WTC11 (cell line): ENCODE measurements around the gene SETX. TPM values are rescaled to one million over a fixed set of nuclear protein-coding genes. Genes with fewer than 3 reads are reported as not detected.

Source experiments
- ATAC-seq: fragments of 200-7000 bp; cut with Tn5 transposase; 2 replicates; pipeline ENCODE4 v1.10.0; 2021; ENCODE audit warnings: mild to moderate bottlenecking, moderate library complexity
- CTCF ChIA-PET: fragments of 300-600 bp; sonication (Branson Sonifier 250); formaldehyde crosslinking; loops from one replicate; lab custom pipeline; 2021; ENCODE audit warnings: antibody characterized with exemption; lab: Charles Lee
- POLR2A ChIA-PET: fragments of 350-600 bp; sonication (Branson Sonifier 250); formaldehyde crosslinking; loops from one replicate; lab custom pipeline; 2021; ENCODE audit warnings: antibody characterized with exemption; lab: Charles Lee
- DNase-seq: peaks from one replicate; pipeline ENCODE4 v3.0.0; 2021; ENCODE audit warnings: low spot score
- H3K27ac Mint-ChIP-seq: 2 replicates; pipeline ENCODE4 v1.8.0; 2021; ENCODE audit warnings: mixed read lengths
- H3K27me3 Mint-ChIP-seq: 2 replicates; pipeline ENCODE4 v1.8.0; 2021; ENCODE audit warnings: low read depth, mild to moderate bottlenecking, moderate library complexity, mixed read lengths
- H3K36me3 Mint-ChIP-seq: 2 replicates; pipeline ENCODE4 v1.8.0; 2021; ENCODE audit warnings: mixed read lengths
- H3K4me1 Mint-ChIP-seq: 2 replicates; pipeline ENCODE4 v1.8.0; 2022; ENCODE audit warnings: mixed read lengths
- H3K4me3 Mint-ChIP-seq: 2 replicates; pipeline ENCODE4 v1.8.0; 2021; ENCODE audit warnings: mild to moderate bottlenecking, moderate library complexity, mixed read lengths
- H3K9me3 Mint-ChIP-seq: 2 replicates; pipeline ENCODE4 v1.8.0; 2021; ENCODE audit warnings: mixed read lengths
- AFF4 ChIP-seq: sonication (generic); formaldehyde crosslinking; IDR thresholded peaks from 2 replicates; pipeline ENCODE4 v1.8.1; 2023; ENCODE audit warnings: mild to moderate bottlenecking, missing genetic modification reagents, borderline replicate concordance
- AR ChIP-seq: fragments of 250-450 bp; sonication (Bioruptor Pico); IDR thresholded peaks from 2 replicates; pipeline ENCODE4 v1.9.0; 2021; ENCODE audit warnings: mild to moderate bottlenecking
- ATF2 ChIP-seq: sonication (generic); formaldehyde crosslinking; IDR thresholded peaks from 2 replicates; pipeline ENCODE4 v1.8.1; 2022; ENCODE audit warnings: low read depth, missing genetic modification reagents, borderline replicate concordance
- CDX4 ChIP-seq: fragments of 250-450 bp; sonication (Bioruptor Pico); IDR thresholded peaks from 2 replicates; pipeline ENCODE4 v1.9.0; 2021; ENCODE audit warnings: moderate library complexity, mild to moderate bottlenecking, inconsistent platforms, borderline replicate concordance
- E2F1 ChIP-seq: sonication (generic); formaldehyde crosslinking; IDR thresholded peaks from 2 replicates; pipeline ENCODE4 v1.8.0; 2022; ENCODE audit warnings: mild to moderate bottlenecking, missing genetic modification reagents
- FOXK1 ChIP-seq: sonication (generic); formaldehyde crosslinking; IDR thresholded peaks from 2 replicates; pipeline ENCODE4 v1.8.0; 2022; ENCODE audit warnings: mild to moderate bottlenecking, moderate library complexity, missing genetic modification reagents
- GTF2I ChIP-seq: fragments of 250-450 bp; sonication (Bioruptor Pico); conservative IDR thresholded peaks from 2 replicates; pipeline ENCODE4 v1.4.0; 2021; ENCODE audit warnings: mild to moderate bottlenecking
- KAT7 ChIP-seq: sonication (generic); formaldehyde crosslinking; IDR thresholded peaks from 2 replicates; pipeline ENCODE4 v1.8.1; 2023; ENCODE audit warnings: missing genetic modification reagents, mild to moderate bottlenecking, borderline replicate concordance
- MLX ChIP-seq: sonication (generic); formaldehyde crosslinking; IDR thresholded peaks from 2 replicates; pipeline ENCODE4 v1.8.1; 2023; ENCODE audit warnings: mild to moderate bottlenecking, missing genetic modification reagents, moderate library complexity
- MYBL2 ChIP-seq: sonication (generic); formaldehyde crosslinking; IDR thresholded peaks from 2 replicates; pipeline ENCODE4 v1.8.1; 2023; ENCODE audit warnings: mild to moderate bottlenecking, moderate library complexity, missing genetic modification reagents
- NFYB ChIP-seq: sonication (generic); formaldehyde crosslinking; conservative IDR thresholded peaks from 2 replicates; pipeline ENCODE4 v1.8.0; 2022; ENCODE audit warnings: low read depth, missing genetic modification reagents
- NR1H2 ChIP-seq: sonication (generic); formaldehyde crosslinking; IDR thresholded peaks from 2 replicates; pipeline ENCODE4 v1.9.0; 2021; ENCODE audit warnings: mild to moderate bottlenecking, moderate library complexity, missing genetic modification reagents
- NR2C2 ChIP-seq: sonication (generic); formaldehyde crosslinking; IDR thresholded peaks from 2 replicates; pipeline ENCODE4 v1.8.0; 2022; ENCODE audit warnings: mild to moderate bottlenecking, missing genetic modification reagents
- SP1 ChIP-seq: sonication (generic); formaldehyde crosslinking; conservative IDR thresholded peaks from 2 replicates; pipeline ENCODE4 v1.8.1; 2022; ENCODE audit warnings: missing genetic modification reagents
- TEAD4 ChIP-seq: sonication (generic); formaldehyde crosslinking; IDR thresholded peaks from 2 replicates; pipeline ENCODE4 v1.8.0; 2022; ENCODE audit warnings: mild to moderate bottlenecking, missing genetic modification reagents
- USF1 ChIP-seq: sonication (generic); formaldehyde crosslinking; IDR thresholded peaks from 2 replicates; pipeline ENCODE4 v1.8.0; 2022; ENCODE audit warnings: mild to moderate bottlenecking, missing genetic modification reagents
- ZBTB21 ChIP-seq: sonication (generic); formaldehyde crosslinking; IDR thresholded peaks from 2 replicates; pipeline ENCODE4 v1.8.1; 2023; ENCODE audit warnings: mild to moderate bottlenecking, missing genetic modification reagents, borderline replicate concordance
- ZMAT4 ChIP-seq: fragments of 250-450 bp; sonication (Bioruptor Pico); IDR thresholded peaks from 2 replicates; pipeline ENCODE4 v1.9.0; 2021; ENCODE audit warnings: mild to moderate bottlenecking
- ZNF219 ChIP-seq: sonication (generic); formaldehyde crosslinking; IDR thresholded peaks from 2 replicates; pipeline ENCODE4 v1.8.0; 2023; ENCODE audit warnings: missing genetic modification reagents, mild to moderate bottlenecking, borderline replicate concordance
- ZNF281 ChIP-seq: sonication (generic); formaldehyde crosslinking; IDR thresholded peaks from 2 replicates; pipeline ENCODE4 v1.8.0; 2023; ENCODE audit warnings: mild to moderate bottlenecking, missing genetic modification reagents
- total RNA-seq: library from RNA; stranded (reverse); gene quantifications from 3 replicates; pipeline ENCODE4 v1.2.3, GENCODE V29; 2021

The SETX gene
- total RNA-seq, 1 experiment from 2014 or later: 30.1 TPM

- Mint-ChIP-seq H3K4me3 (no peak overlapping the region), H3K4me1 (peaks cover 20% of the 10 kb centered on the region), H3K36me3 (peaks cover 44% of the 10 kb centered on the region), H3K27ac (no peak overlapping the region), H3K27me3 (no peaks in the 10 kb centered on the region), H3K9me3 (peaks cover 2% of the 10 kb centered on the region; the same call in 1 of the 2 replicates)
- no peak for DNase-seq
- POLR2A ChIA-PET: no interaction called here
- no peak for ATAC-seq
- CTCF ChIA-PET: no interaction called here
- TF ChIP-seq NFYB (CRISPR knock-in tag) (no peak), KAT7 (CRISPR knock-in tag) (no peak), ATF2 (CRISPR knock-in tag) (no peak), NR2C2 (CRISPR knock-in tag) (no peak), MLX (no peak), ZMAT4 (CRISPR knock-in tag) (no peak), FOXK1 (CRISPR knock-in tag) (no peak), MYBL2 (no peak), ZNF219 (CRISPR knock-in tag) (no peak), CDX4 (no peak), TEAD4 (CRISPR knock-in tag) (no peak), E2F1 (CRISPR knock-in tag) (no peak), AR (CRISPR knock-in tag) (no peak)
Observed at GRCh38 chr9:132351404-132352045, 3.3 kb downstream of the SETX start.

- DNase-seq (no peak), ATAC-seq (no peak)
- peaks cover 50% of the 10 kb centered on the region for H3K36me3 Mint-ChIP-seq
- ChIA-PET CTCF (no interaction called here), POLR2A (no interaction called here)
- peaks cover 18% of the 10 kb centered on the region for H3K4me1 Mint-ChIP-seq
- no peak overlapping the region for H3K27ac Mint-ChIP-seq
- H3K9me3 Mint-ChIP-seq: no peaks in the 10 kb centered on the region
- H3K27me3 Mint-ChIP-seq: no peaks in the 10 kb centered on the region
- no peak overlapping the region for H3K4me3 Mint-ChIP-seq
- TF ChIP-seq NR2C2 (CRISPR knock-in tag) (no peak), AFF4 (CRISPR knock-in tag) (no peak), NR1H2 (CRISPR knock-in tag) (no peak), GTF2I (CRISPR knock-in tag) (no peak), USF1 (CRISPR knock-in tag) (no peak), ZNF281 (CRISPR knock-in tag) (no peak), SP1 (CRISPR knock-in tag) (no peak), ZBTB21 (CRISPR knock-in tag) (no peak)
Observed at GRCh38 chr9:132350861-132351315, 3.9 kb downstream of the SETX start.
